Progenitor cell of endocrine pancreas (in vitro differentiated cells): ENCODE results near the gene ZNF804B. TPM values are rescaled to one million over a fixed set of nuclear protein-coding genes. Genes with fewer than 3 reads are reported as not detected.

Source experiments
- DNase-seq: peaks from one replicate; pipeline ENCODE4 v3.0.0; 2021; ENCODE audit warnings: low spot score; ENCODE audit not compliant: unreplicated experiment
- H3K27ac Mint-ChIP-seq: 2 replicates; pipeline ENCODE4 v1.8.0; 2021; ENCODE audit warnings: mild to moderate bottlenecking, moderate library complexity, mixed read lengths
- H3K27me3 Mint-ChIP-seq: 2 replicates; pipeline ENCODE4 v1.8.0; 2021; ENCODE audit warnings: mixed read lengths
- H3K36me3 Mint-ChIP-seq: 2 replicates; pipeline ENCODE4 v1.8.0; 2022; ENCODE audit warnings: mixed read lengths; ENCODE audit not compliant: insufficient read depth
- H3K4me1 Mint-ChIP-seq: 2 replicates; pipeline ENCODE4 v1.8.0; 2021; ENCODE audit warnings: low read depth, mixed read lengths
- H3K4me3 Mint-ChIP-seq: 2 replicates; pipeline ENCODE4 v1.8.0; 2021; ENCODE audit warnings: low read depth, mild to moderate bottlenecking, moderate library complexity, mixed read lengths
- H3K9me3 Mint-ChIP-seq: 2 replicates; pipeline ENCODE4 v1.8.0; 2021; ENCODE audit warnings: low read depth, mixed read lengths
- total RNA-seq: library from RNA; stranded (reverse); gene quantifications from 2 replicates; pipeline ENCODE4 v1.2.1, GENCODE V29; 2021
- TF ChIP-seq, protein P1 (sequence below): fragments of 200-600 bp; sonication (generic); IDR thresholded peaks from one replicate; pipeline ENCODE4 v1.5.0; 2021; ENCODE audit warnings: antibody characterized with exemption, mild to moderate bottlenecking; ENCODE audit not compliant: unreplicated experiment

Gene ZNF804B
- total RNA-seq, 1 donor from 2014 or later = not detected

DNA sequence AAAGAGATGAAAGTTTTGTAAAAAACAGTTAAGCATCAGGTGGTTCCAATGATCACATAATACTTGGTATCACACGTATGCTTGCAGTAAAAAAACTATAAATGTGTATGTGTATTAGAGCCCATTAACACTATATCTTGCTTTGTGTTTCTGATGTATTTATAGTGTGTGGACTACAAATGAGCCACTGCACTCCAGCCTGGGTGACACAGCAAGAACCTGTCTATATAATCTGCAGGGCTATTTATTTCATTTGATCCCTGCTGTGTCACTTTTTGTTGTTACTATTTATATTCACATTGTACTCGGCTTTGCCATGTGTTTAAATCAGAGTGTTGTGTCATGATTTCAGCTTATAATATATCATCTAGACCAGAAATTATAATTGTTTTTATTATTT lies 523.8 kb downstream of the ZNF804B start:
- Mint-ChIP-seq H3K9me3 (no peaks in the 10 kb centered on the region), H3K4me3 (no peak overlapping the region), H3K27ac (no peak overlapping the region), H3K27me3 (no peaks in the 10 kb centered on the region), H3K36me3 (no peaks in the 10 kb centered on the region), H3K4me1 (no peaks in the 10 kb centered on the region)
- TF ChIP-seq, protein P1, sequence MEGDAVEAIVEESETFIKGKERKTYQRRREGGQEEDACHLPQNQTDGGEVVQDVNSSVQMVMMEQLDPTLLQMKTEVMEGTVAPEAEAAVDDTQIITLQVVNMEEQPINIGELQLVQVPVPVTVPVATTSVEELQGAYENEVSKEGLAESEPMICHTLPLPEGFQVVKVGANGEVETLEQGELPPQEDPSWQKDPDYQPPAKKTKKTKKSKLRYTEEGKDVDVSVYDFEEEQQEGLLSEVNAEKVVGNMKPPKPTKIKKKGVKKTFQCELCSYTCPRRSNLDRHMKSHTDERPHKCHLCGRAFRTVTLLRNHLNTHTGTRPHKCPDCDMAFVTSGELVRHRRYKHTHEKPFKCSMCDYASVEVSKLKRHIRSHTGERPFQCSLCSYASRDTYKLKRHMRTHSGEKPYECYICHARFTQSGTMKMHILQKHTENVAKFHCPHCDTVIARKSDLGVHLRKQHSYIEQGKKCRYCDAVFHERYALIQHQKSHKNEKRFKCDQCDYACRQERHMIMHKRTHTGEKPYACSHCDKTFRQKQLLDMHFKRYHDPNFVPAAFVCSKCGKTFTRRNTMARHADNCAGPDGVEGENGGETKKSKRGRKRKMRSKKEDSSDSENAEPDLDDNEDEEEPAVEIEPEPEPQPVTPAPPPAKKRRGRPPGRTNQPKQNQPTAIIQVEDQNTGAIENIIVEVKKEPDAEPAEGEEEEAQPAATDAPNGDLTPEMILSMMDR = no peak
- no peak for DNase-seq

DNA sequence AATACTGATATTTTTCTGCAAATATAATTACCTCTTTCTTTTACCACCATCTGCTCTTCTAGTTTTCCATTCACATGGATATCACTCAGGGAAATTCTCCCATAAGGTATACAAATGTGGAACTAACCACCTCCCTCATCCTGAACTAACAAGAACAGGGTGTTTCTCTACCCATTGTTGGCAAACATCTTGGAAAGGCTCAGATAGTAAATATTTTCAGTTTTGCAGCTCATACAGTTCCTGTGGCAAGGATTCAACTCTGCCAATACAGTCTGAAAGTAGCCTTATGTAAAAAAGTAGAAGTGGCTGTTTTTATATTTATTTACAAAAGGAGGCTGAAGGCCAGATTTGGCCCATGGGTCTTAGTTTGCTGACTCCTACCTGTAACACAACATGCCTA lies 549.0 kb downstream of the ZNF804B start:
- no peaks in the 10 kb centered on the region for H3K9me3 Mint-ChIP-seq
- no peaks in the 10 kb centered on the region for H3K4me1 Mint-ChIP-seq
- H3K27me3 Mint-ChIP-seq = no peaks in the 10 kb centered on the region
- H3K27ac Mint-ChIP-seq = no peak overlapping the region
- no peak for DNase-seq
- no peak overlapping the region for H3K4me3 Mint-ChIP-seq
- H3K36me3 Mint-ChIP-seq = no peaks in the 10 kb centered on the region
- TF ChIP-seq, protein P1 = no peak

DNA sequence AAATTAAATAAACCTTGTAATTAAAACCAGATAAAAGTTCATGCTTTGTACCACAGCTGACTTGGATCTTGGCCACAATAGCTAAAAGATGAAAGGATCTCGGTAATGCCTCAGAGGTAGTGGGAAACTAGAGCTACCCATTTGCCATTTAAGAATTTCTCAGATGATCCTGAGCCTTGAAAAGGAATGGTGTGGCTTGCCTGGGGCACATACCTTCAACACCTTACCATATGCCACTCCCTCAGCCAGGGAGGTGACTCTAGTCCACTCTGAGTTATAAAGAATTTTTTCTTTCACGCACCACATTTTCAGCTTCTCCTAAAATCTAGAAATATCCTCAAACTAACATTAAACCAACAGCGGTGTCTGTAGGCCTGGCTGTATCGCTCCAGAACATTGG lies 552.4 kb downstream of the ZNF804B start:
- TF ChIP-seq, protein P1 = no peak
- Mint-ChIP-seq H3K36me3 (no peaks in the 10 kb centered on the region), H3K27ac (no peak overlapping the region), H3K27me3 (no peaks in the 10 kb centered on the region), H3K9me3 (no peaks in the 10 kb centered on the region), H3K4me1 (no peaks in the 10 kb centered on the region), H3K4me3 (no peak overlapping the region)
- no peak for DNase-seq

DNA sequence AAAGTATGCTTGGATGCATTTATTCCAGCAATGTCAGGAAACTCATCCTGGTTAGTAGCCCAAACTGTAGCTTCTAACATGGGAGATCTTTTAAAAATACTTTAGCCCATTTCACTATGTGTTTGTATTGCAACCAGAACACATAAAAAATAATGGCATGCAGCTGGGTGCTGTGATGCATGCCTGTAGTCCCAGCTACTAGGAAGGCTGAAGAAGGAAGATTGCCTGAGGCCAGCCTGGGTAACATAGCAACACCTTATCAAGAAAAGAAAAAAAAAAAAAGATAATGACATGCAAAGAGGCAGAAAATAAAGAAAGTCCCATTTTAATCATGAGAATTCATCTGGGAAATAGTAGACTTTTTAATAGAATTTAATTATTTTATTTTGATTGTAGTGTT lies 553.1 kb downstream of the ZNF804B start:
- no peaks in the 10 kb centered on the region for H3K4me1 Mint-ChIP-seq
- H3K9me3 Mint-ChIP-seq = no peaks in the 10 kb centered on the region
- H3K4me3 Mint-ChIP-seq = no peak overlapping the region
- no peak for DNase-seq
- H3K27ac Mint-ChIP-seq = no peak overlapping the region
- no peaks in the 10 kb centered on the region for H3K36me3 Mint-ChIP-seq
- no peaks in the 10 kb centered on the region for H3K27me3 Mint-ChIP-seq
- TF ChIP-seq, protein P1 = no peak

DNA sequence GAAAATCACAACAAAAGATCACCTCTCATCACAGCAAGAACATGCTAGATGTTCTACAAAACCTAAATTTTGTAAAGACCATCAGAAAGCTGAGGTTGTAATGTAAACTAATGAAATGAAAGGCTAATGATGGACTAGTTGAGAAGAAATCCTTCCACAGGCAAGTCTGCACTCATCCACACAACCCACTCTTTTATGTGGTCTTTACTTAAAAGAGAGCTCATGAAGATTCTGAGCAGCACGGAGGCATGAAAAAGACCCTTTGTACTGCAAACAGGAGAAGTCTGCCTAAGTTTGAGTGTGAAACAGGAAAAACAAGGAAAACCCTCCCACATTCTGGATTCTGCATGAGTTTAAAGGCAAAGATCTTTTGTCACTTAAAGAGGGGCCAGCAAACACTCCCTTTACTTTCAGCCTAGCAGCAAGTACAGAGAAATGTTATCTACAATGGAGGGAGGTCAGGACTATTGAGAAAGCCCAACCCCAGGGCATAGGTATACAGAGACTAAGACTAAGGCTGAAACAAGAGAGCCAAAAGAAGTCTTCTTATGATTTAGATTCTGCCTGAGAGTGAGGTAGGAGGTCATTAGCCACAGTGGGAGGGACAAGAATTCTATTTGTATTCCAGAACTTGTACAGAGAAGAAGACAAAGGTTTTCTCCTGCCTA lies 557.2 kb downstream of the ZNF804B start:
- Mint-ChIP-seq H3K27ac (no peak overlapping the region), H3K4me3 (no peak overlapping the region), H3K4me1 (no peaks in the 10 kb centered on the region), H3K36me3 (no peaks in the 10 kb centered on the region), H3K9me3 (no peaks in the 10 kb centered on the region), H3K27me3 (no peaks in the 10 kb centered on the region)
- TF ChIP-seq, protein P1 = no peak
- DNase-seq = no peak
